HEK293 (cell line): ENCODE results near the gene ZNF140.
A peak's percentile ranks its signal among the peaks of the same experiment; 100 is the strongest.

Experiments used
- CTCF ChIA-PET: fragments of 350-600 bp; formaldehyde crosslinking; extraction: SDS; loops from one replicate; lab custom pipeline; 2021; ENCODE audit warnings: antibody characterized with exemption; lab: Yijun Ruan, JAX
- POLR2A ChIA-PET: fragments of 300-600 bp; formaldehyde crosslinking; extraction: SDS; loops from one replicate; lab custom pipeline; 2020; ENCODE audit warnings: antibody characterized with exemption, inconsistent platforms; lab: Yijun Ruan, JAX
- H3K27ac ChIP-seq: fragments of 200-500 bp; sonication (Bioruptor generic); 2 replicates; pipeline ENCODE4 v1.5.1; 2014; ENCODE audit warnings: low read depth, low read length, control low read depth, inconsistent platforms; ENCODE audit errors: extremely low read depth
- H3K36me3 ChIP-seq, 2 experiments: fragments of 200-500 bp in 1 of 2; sonication (Bioruptor generic) in 1 of 2; 1 replicate in 1 of 2; 2 replicates in 1 of 2; pipeline ENCODE4 v1.5.1; 2014 to 2017; ENCODE audit warnings: inconsistent platforms in 2 of 2, low read length in 2 of 2; ENCODE audit not compliant: control insufficient read depth in 2 of 2, insufficient read depth in 1 of 2
- H3K4me1 ChIP-seq: fragments of 200-500 bp; sonication (Bioruptor generic); 2 replicates; pipeline ENCODE4 v1.5.1; 2014; ENCODE audit warnings: mild to moderate bottlenecking, low read length, inconsistent platforms; ENCODE audit not compliant: control insufficient read depth, insufficient read depth
- H3K4me3 ChIP-seq: 2 replicates; pipeline ENCODE4 v1.5.1; 2011; ENCODE audit warnings: low read depth, mild to moderate bottlenecking, control low read depth, low read length, moderate library complexity
- H3K9me3 ChIP-seq: fragments of 200-500 bp; sonication (Bioruptor generic); 2 replicates; pipeline ENCODE4 v1.5.1; 2014; ENCODE audit warnings: low read depth, low read length, inconsistent platforms; ENCODE audit not compliant: control insufficient read depth, insufficient read depth
- ATF2 ChIP-seq: fragments of 450-650 bp; formaldehyde crosslinking; IDR thresholded peaks from 2 replicates; pipeline ENCODE4 v1.5.1; 2016; ENCODE audit warnings: missing biosample characterization, missing genetic modification characterization, low read depth
- GFI1B ChIP-seq: fragments of 450-650 bp; formaldehyde crosslinking; IDR thresholded peaks from 2 replicates; pipeline ENCODE4 v1.5.1; 2016; ENCODE audit warnings: missing biosample characterization, missing genetic modification characterization
- HOXA7 ChIP-seq: sonication (generic); formaldehyde crosslinking; IDR thresholded peaks from 2 replicates; pipeline ENCODE4 v1.8.1; 2022; ENCODE audit warnings: missing genetic modification reagents, borderline replicate concordance
- IKZF3 ChIP-seq: fragments of 450-650 bp; IDR thresholded peaks from 2 replicates; pipeline ENCODE4 v1.5.0; 2018; ENCODE audit warnings: missing biosample characterization, mild to moderate bottlenecking, missing genetic modification characterization, moderate library complexity
- KLF1 ChIP-seq: fragments of 450-650 bp; formaldehyde crosslinking; IDR thresholded peaks from 2 replicates; pipeline ENCODE4 v1.5.1; 2016; ENCODE audit warnings: missing biosample characterization, missing genetic modification characterization
- YY2 ChIP-seq: fragments of 450-650 bp; formaldehyde crosslinking; IDR thresholded peaks from 2 replicates; pipeline ENCODE4 v1.5.1; 2016; ENCODE audit warnings: missing biosample characterization, missing genetic modification characterization
- ZBTB21 ChIP-seq: fragments of 450-650 bp; formaldehyde crosslinking; IDR thresholded peaks from 2 replicates; pipeline ENCODE4 v1.5.1; 2017; ENCODE audit warnings: missing biosample characterization, missing genetic modification characterization
- ZBTB6 ChIP-seq: fragments of 450-650 bp; formaldehyde crosslinking; IDR thresholded peaks from 2 replicates; pipeline ENCODE4 v1.5.1; 2017; ENCODE audit warnings: missing biosample characterization, missing genetic modification characterization
- ZFP41 ChIP-seq: fragments of 450-650 bp; formaldehyde crosslinking; IDR thresholded peaks from 2 replicates; pipeline ENCODE4 v1.5.1; 2016; ENCODE audit warnings: missing biosample characterization, missing genetic modification characterization, borderline replicate concordance
- ZNF121 ChIP-seq: fragments of 450-650 bp; formaldehyde crosslinking; IDR thresholded peaks from 2 replicates; pipeline ENCODE4 v1.5.1; 2016; ENCODE audit warnings: missing biosample characterization, missing genetic modification characterization
- ZNF184 ChIP-seq: fragments of 450-650 bp; IDR thresholded peaks from 2 replicates; pipeline ENCODE4 v1.5.1; 2018; ENCODE audit warnings: missing biosample characterization, mild to moderate bottlenecking, missing genetic modification characterization
- ZNF202 ChIP-seq: fragments of 450-650 bp; formaldehyde crosslinking; IDR thresholded peaks from 2 replicates; pipeline ENCODE4 v1.5.1; 2016; ENCODE audit warnings: missing biosample characterization, missing genetic modification characterization, borderline replicate concordance
- ZNF248 ChIP-seq: fragments of 450-650 bp; formaldehyde crosslinking; IDR thresholded peaks from 2 replicates; pipeline ENCODE4 v1.5.1; 2017; ENCODE audit warnings: missing biosample characterization, missing genetic modification characterization
- ZNF274 ChIP-seq, 2 experiments: fragments of 200-500 bp in 1 of 2; fragments of 450-650 bp in 1 of 2; sonication (Bioruptor generic) in 1 of 2; formaldehyde crosslinking in 1 of 2; IDR thresholded peaks; 2 replicates each; pipeline versions ENCODE4 v1.5.1 to v1.6.1; 2014 to 2016; ENCODE audit warnings: borderline replicate concordance in 1 of 2, inconsistent platforms in 1 of 2, low read length in 1 of 2, missing biosample characterization in 1 of 2, missing genetic modification characterization in 1 of 2
- ZNF280D ChIP-seq: fragments of 450-650 bp; formaldehyde crosslinking; IDR thresholded peaks from 2 replicates; pipeline ENCODE4 v1.5.1; 2016; ENCODE audit warnings: missing biosample characterization, missing genetic modification characterization
- ZNF302 ChIP-seq: fragments of 450-650 bp; formaldehyde crosslinking; IDR thresholded peaks from 2 replicates; pipeline ENCODE4 v1.5.1; 2016; ENCODE audit warnings: missing biosample characterization, missing genetic modification characterization, low read depth
- ZNF335 ChIP-seq: fragments of 450-650 bp; formaldehyde crosslinking; conservative IDR thresholded peaks from 2 replicates; pipeline ENCODE4 v1.5.1; 2016; ENCODE audit warnings: missing biosample characterization, missing genetic modification characterization
- ZNF354C ChIP-seq: fragments of 450-650 bp; formaldehyde crosslinking; IDR thresholded peaks from 2 replicates; pipeline ENCODE4 v1.5.1; 2016; ENCODE audit warnings: missing biosample characterization, missing genetic modification characterization, low read depth, borderline replicate concordance
- ZNF48 ChIP-seq: fragments of 450-650 bp; formaldehyde crosslinking; IDR thresholded peaks from 2 replicates; pipeline ENCODE4 v1.5.1; 2016; ENCODE audit warnings: missing biosample characterization, missing genetic modification characterization
- ZNF501 ChIP-seq: fragments of 450-650 bp; formaldehyde crosslinking; IDR thresholded peaks from 2 replicates; pipeline ENCODE4 v1.5.1; 2016; ENCODE audit warnings: missing biosample characterization, missing genetic modification characterization
- ZNF707 ChIP-seq: fragments of 450-650 bp; formaldehyde crosslinking; IDR thresholded peaks from 2 replicates; pipeline ENCODE4 v1.5.1; 2016; ENCODE audit warnings: missing biosample characterization, missing genetic modification characterization
- ZSCAN30 ChIP-seq: fragments of 450-650 bp; IDR thresholded peaks from 2 replicates; pipeline ENCODE4 v1.5.1; 2018; ENCODE audit warnings: missing biosample characterization, mild to moderate bottlenecking, missing genetic modification characterization, moderate library complexity

Gene ZNF140

GRCh38 chr12:133038118-133038709, 42.5 kb upstream of the ZNF140 start (continued):
- TF ChIP-seq ZNF121 (tag by site-specific recombination) (peak; percentile 85), ZNF280D (tag by site-specific recombination) (0 out of 2 replicates have a peak, but pooled peaks have one; percentile 13), ZNF335 (0 out of 2 replicates have a peak, but pooled peaks have one; percentile 7), HOXA7 (CRISPR knock-in tag) (no peak), IKZF3 (tag by site-specific recombination) (no peak), ATF2 (tag by site-specific recombination) (no peak), ZNF248 (tag by site-specific recombination) (no peak), YY2 (tag by site-specific recombination) (no peak)

- no peak overlapping the region for H3K27ac ChIP-seq
- H3K9me3 ChIP-seq = peaks cover 9% of the 10 kb centered on the region
- TF ChIP-seq ZBTB21 (tag by site-specific recombination) (no peak), ZBTB6 (no peak), ZNF501 (no peak), GFI1B (tag by site-specific recombination) (no peak), ZFP41 (tag by site-specific recombination) (no peak), YY2 (tag by site-specific recombination) (no peak), ZNF274 (IDR thresholded peaks at IDR 0.05; ENCODE audit: low read length) (no peak), ZNF274 (tag by site-specific recombination; IDR thresholded peaks at IDR 0.05; ENCODE audit: borderline replicate concordance) (no peak), ZNF184 (tag by site-specific recombination) (no peak), ZNF302 (tag by site-specific recombination) (no peak), ZNF707 (tag by site-specific recombination) (no peak), ZSCAN30 (tag by site-specific recombination) (no peak), ZNF48 (tag by site-specific recombination) (no peak), KLF1 (tag by site-specific recombination) (no peak), ZNF202 (tag by site-specific recombination) (no peak), ZNF354C (no peak)
- no peak overlapping the region for H3K4me3 ChIP-seq
- H3K4me1 ChIP-seq = no peaks in the 10 kb centered on the region
- ChIA-PET POLR2A (no interaction called here), CTCF (no interaction called here)
- peaks cover 59 to 98% of the 10 kb centered on the region in 2 experiments for H3K36me3 ChIP-seq
Observed at GRCh38 chr12:133046698-133047097, 34.0 kb upstream of the ZNF140 start.
